NCI-H345 treated with DMSO at 0.1 percent for 48 hours (cell line): Measurements from ENCODE around the gene KCNK3.

Source experiments
- DNase-seq: peaks from one replicate; lab custom pipeline; 2025; ENCODE audit not compliant: unreplicated experiment; lab: John Stamatoyannopoulos, UW

Gene KCNK3

GRCh38 chr2:26778507-26778906 is 86.0 kb downstream of the KCNK3 start:
- no peak for DNase-seq

GRCh38 chr2:26780203-26780760 is 87.8 kb downstream of the KCNK3 start:
- DNase-seq, result no peak
